Left lung (tissue), 10 donors: ENCODE measurements around the gene BIRC7. TPM values are rescaled to one million over a fixed set of nuclear protein-coding genes. Genes with fewer than 3 reads are reported as not detected.
A peak's percentile ranks its signal among the peaks of the same experiment; 100 is the strongest.

Experiments
- ATAC-seq: fragments of 200-7000 bp; cut with Tn5 transposase; one replicate; pipeline ENCODE4 v1.9.1; 2020; ENCODE audit warnings: moderate library complexity
- DNase-seq, 4 donors: peaks; one replicate each; pipeline ENCODE4 v3.0.0-alpha.2; 2013 to 2020
- H3K27ac ChIP-seq, 2 donors: fragments of 200-600 bp; sonication (generic) in 1 of 2; one replicate each; pipeline versions ENCODE4 v1.5.0 to v1.8.0; 2020 to 2021
- H3K27me3 ChIP-seq, 2 donors: fragments of 200-600 bp; sonication (generic) in 1 of 2; one replicate each; pipeline versions ENCODE4 v1.5.0 to v1.8.0; 2020 to 2021
- H3K36me3 ChIP-seq, 2 donors: fragments of 200-600 bp; sonication (generic) in 1 of 2; one replicate each; pipeline versions ENCODE4 v1.5.0 to v1.8.0; 2020 to 2021
- H3K4me1 ChIP-seq, 2 donors: fragments of 200-600 bp; one replicate each; pipeline ENCODE4 v1.8.0; 2021
- H3K4me3 ChIP-seq, 2 donors: fragments of 200-600 bp; sonication (generic) in 1 of 2; one replicate each; pipeline versions ENCODE4 v1.5.0 to v1.8.0; 2020 to 2021; ENCODE audit warnings: mild to moderate bottlenecking in 1 of 2
- H3K9me3 ChIP-seq, 2 donors: fragments of 200-600 bp; sonication (generic) in 1 of 2; one replicate each; pipeline versions ENCODE4 v1.5.0 to v1.8.0; 2020 to 2021
- CTCF ChIP-seq, 2 donors: fragments of 200-600 bp; sonication (generic) in 1 of 2; IDR thresholded peaks; one replicate each; pipeline versions ENCODE4 v1.5.0 to v1.8.0; 2021; ENCODE audit warnings: antibody characterized with exemption in 2 of 2
- intact Hi-C, 2 donors: fragments of 100-400 bp; cut with DNase I; formaldehyde crosslinking; loops; one replicate each; pipeline versions ENCODE4 v1.11.2 to v1.14.2; 2022
- polyA plus RNA-seq, 6 donors: library from polyadenylated mRNA; unstranded; fragments of 120-200 nt; gene quantifications; one replicate each; pipeline ENCODE4 v1.2.1, GENCODE V29; 2013; ENCODE audit not compliant: insufficient read length in 6 of 6
- total RNA-seq, 2 donors: library from RNA; stranded (reverse); fragmentation: NEBNext Ultra II Directional; extraction: Animal tissue kit (Norgen Biotek cat#: 25700); gene quantifications; one replicate each; pipeline ENCODE4 v1.2.1, GENCODE V29; 2021
- donor health status: DM: no; HTN: yes; CAD: no.
- donor health status: DM: no; HTN: no; CAD: no.

Gene BIRC7
- total and polyA plus RNA-seq, 8 donors = 0.24 to 0.64 (median 0.42) TPM; not detected in 4

GRCh38 chr20:63269724-63270123 lies 34.0 kb downstream of the BIRC7 start:
- Histone ChIP-seq H3K4me3 (no peak overlapping the region), H3K4me1 (peaks cover 4 to 23% of the 10 kb centered on the region in 2 donors), H3K27me3 (peaks cover 0 to 44% of the 10 kb centered on the region in 2 donors), H3K27ac (no peak overlapping the region), H3K9me3 (no peaks in the 10 kb centered on the region), H3K36me3 (no peaks in the 10 kb centered on the region)
- DNase-seq (no peak), ATAC-seq (no peak)
- TF ChIP-seq CTCF (IDR thresholded peaks at IDR 0.05) = no peak
- intact Hi-C loops = no loop called here

GRCh38 chr20:63270606-63271325 lies 35.1 kb downstream of the BIRC7 start:
- Histone ChIP-seq H3K4me3 (no peak overlapping the region), H3K27ac (no peak overlapping the region), H3K9me3 (no peaks in the 10 kb centered on the region), H3K27me3 (peaks cover 0 to 34% of the 10 kb centered on the region in 2 donors), H3K4me1 (peaks cover 4 to 30% of the 10 kb centered on the region in 2 donors), H3K36me3 (peaks cover 0 to 3% of the 10 kb centered on the region in 2 donors)
- intact Hi-C loops = no loop called here
- ATAC-seq (no peak), DNase-seq (no peak)
- no peak for TF ChIP-seq CTCF (IDR thresholded peaks at IDR 0.05)

- no peak for TF ChIP-seq CTCF (IDR thresholded peaks at IDR 0.05)
- peaks cover 4 to 30% of the 10 kb centered on the region in 2 donors for H3K4me1 ChIP-seq
- ATAC-seq = peak; percentile 98
Measured at GRCh38 chr20:63272105-63273058, 36.7 kb downstream of the BIRC7 start, which contains the start of gene ARFGAP1. Gene ARFGAP1 (plus strand): TSS chr20:63272813. CDS start chr20:63275581, 2,768 bp downstream.

GRCh38 chr20:63273059-63273579 lies 37.4 kb downstream of the BIRC7 start:
- ATAC-seq = no peak
- Histone ChIP-seq H3K4me1 (peaks cover 4 to 30% of the 10 kb centered on the region in 2 donors), H3K4me3 (peak overlapping the region; percentile 68 to 90), H3K9me3 (no peaks in the 10 kb centered on the region), H3K36me3 (peaks cover 0 to 26% of the 10 kb centered on the region in 2 donors), H3K27me3 (peaks cover 0 to 11% of the 10 kb centered on the region in 2 donors), H3K27ac (peak overlapping the region; percentile 53 to 63)
- peak in 1 of 4 donors; percentile 79 for DNase-seq
- intact Hi-C loops = no loop called here
- TF ChIP-seq CTCF (IDR thresholded peaks at IDR 0.05) = no peak

More at GRCh38 chr20:63272105-63273058, 36.7 kb downstream of the BIRC7 start, which contains the start of gene ARFGAP1:
- no peaks in the 10 kb centered on the region for H3K9me3 ChIP-seq
- peak within 1 kb of the TSS; percentile 68 to 90 for H3K4me3 ChIP-seq
- DNase-seq = peak; percentile 92 to 98 (median 94)
- intact Hi-C loops = no loop called here
- H3K27ac ChIP-seq = peak within 1 kb of the TSS; percentile 53 to 63
- peaks cover 0 to 19% of the 10 kb centered on the region in 2 donors for H3K27me3 ChIP-seq
- H3K36me3 ChIP-seq = peaks cover 0 to 19% of the 10 kb centered on the region in 2 donors
